ENCODE data around the gene RLN1. TPM values are rescaled to one million over a fixed set of nuclear protein-coding genes. Genes with fewer than 3 reads are reported as not detected.
A peak's percentile ranks its signal among the peaks of the same experiment; 100 is the strongest.
"Not testable (repeated sequence)": the region's sequence is repeated elsewhere in the genome, so short reads cannot be mapped to it uniquely, and the experiment has no call there.

Gene RLN1
- total and polyA plus RNA-seq, 10 of the 15 experiments (the other 5 are each of a cell fraction or from before 2014, with no cell fraction given): 0.80 to 2.8 (median 1.9) TPM

- Histone ChIP-seq H4K20me1 (ENCODE audit: control insufficient read depth, insufficient read depth) (no peaks in the 10 kb centered on the region), H3K27me3 (replicated peaks in 1 of 2; ENCODE audit: control insufficient read depth in 2 of 2, insufficient read depth in 2 of 2, low read length in 1 of 2) (no peaks in the 10 kb centered on the region), H3K4me1 (ENCODE audit: control insufficient read depth, insufficient read depth, low read length) (no peaks in the 10 kb centered on the region), H3K9me3 (replicated peaks; ENCODE audit: control insufficient read depth, insufficient read depth, low read length) (no peaks in the 10 kb centered on the region), H3K4me2 (ENCODE audit: control insufficient read depth, insufficient read depth) (no peak overlapping the region), H3K4me3 (no peak overlapping the region), H2AFZ (ENCODE audit: control insufficient read depth, low read depth, low read length) (peak overlapping the region; percentile 7; the same call in 1 of the 2 replicates), H3K9ac (ENCODE audit: control insufficient read depth, insufficient read depth, low read length) (no peak overlapping the region), H3K79me2 (ENCODE audit: control insufficient read depth, insufficient read depth, low read length) (no peaks in the 10 kb centered on the region), H3K27ac (ENCODE audit: control insufficient read depth, insufficient read depth) (no peak overlapping the region), H3K36me3 (ENCODE audit: control insufficient read depth in 2 of 2, insufficient read depth in 2 of 2, low read length in 1 of 2) (no peaks in the 10 kb centered on the region)
- ATAC-seq (no peak), FAIRE-seq (peak; percentile 41), DNase-seq (ENCODE audit: low read depth, low spot score) (no peak)
- CTCF ChIA-PET: interaction anchor here (1.0 kb wide), 1 partner anchor 22 kb away, joined by 3 read pairs; no protein-coding TSS in a partner anchor
- peak; percentile 48 for TF ChIP-seq RUNX3 (IDR thresholded peaks at IDR 0.05; ENCODE audit: low read length)
- no peak for TF ChIP-seq RCOR1 (conservative IDR thresholded peaks at IDR 0.05; ENCODE audit: low read depth, low read length)
- intact Hi-C loops (cut with micrococcal nuclease; ENCODE audit: unreplicated experiment): no loop called here
- no TSS peak for BruUV-seq (replicated peaks)
- WGBS (ENCODE audit: insufficient coverage, insufficient replicate concordance, low lambda C conversion rate, missing lambda C conversion rate): 11% methylated on average over 4 of the region's 4 CpGs
- SMC1A ChIA-PET (ENCODE audit: uncharacterized antibody, unreplicated experiment): interaction anchor here (0.9 kb wide), 1 partner anchor 40 kb away, joined by 3 read pairs; no protein-coding TSS in a partner anchor
- in situ Hi-C loops (cut with MboI): no loop called here
- RAD21 ChIA-PET (ENCODE audit: unreplicated experiment): no interaction called here
- POLR2A ChIA-PET: no interaction called here
Measured at GRCh38 chr9:5336688-5337087, 3.0 kb downstream of the RLN1 start.

GRCh38 chr9:5331276-5331675 lies 8.4 kb downstream of the RLN1 start:
- intact Hi-C loops (cut with micrococcal nuclease; ENCODE audit: unreplicated experiment); H3K79me2 ChIP-seq (ENCODE audit: control insufficient read depth, insufficient read depth, low read length); FAIRE-seq; H3K9ac ChIP-seq (ENCODE audit: control insufficient read depth, insufficient read depth, low read length); ATAC-seq; POLR2A ChIA-PET; H3K27ac ChIP-seq (ENCODE audit: control insufficient read depth, insufficient read depth); H4K20me1 ChIP-seq (ENCODE audit: control insufficient read depth, insufficient read depth); H3K9me3 ChIP-seq (replicated peaks; ENCODE audit: control insufficient read depth, insufficient read depth, low read length); BruUV-seq (replicated peaks); H3K4me3 ChIP-seq; CTCF ChIA-PET; DNase-seq (ENCODE audit: low read depth, low spot score); H3K36me3 ChIP-seq (ENCODE audit: control insufficient read depth in 2 of 2, insufficient read depth in 2 of 2, low read length in 1 of 2); H2AFZ ChIP-seq (ENCODE audit: control insufficient read depth, low read depth, low read length); H3K27me3 ChIP-seq (replicated peaks in 1 of 2; ENCODE audit: control insufficient read depth in 2 of 2, insufficient read depth in 2 of 2, low read length in 1 of 2); H3K4me1 ChIP-seq (ENCODE audit: control insufficient read depth, insufficient read depth, low read length); SMC1A ChIA-PET (ENCODE audit: uncharacterized antibody, unreplicated experiment); RAD21 ChIA-PET (ENCODE audit: unreplicated experiment); H3K4me2 ChIP-seq (ENCODE audit: control insufficient read depth, insufficient read depth); in situ Hi-C loops (cut with MboI): not testable (repeated sequence)
- WGBS (ENCODE audit: insufficient coverage, insufficient replicate concordance, low lambda C conversion rate, missing lambda C conversion rate): 69% methylated on average over 3 of the region's 3 CpGs
